MM.1S (cell line): ENCODE results near the gene C1orf74.

Experiments used
- DNase-seq: peaks from one replicate; pipeline ENCODE4 v3.0.0-alpha.2; 2015
- H2AFZ ChIP-seq: fragments of 300-600 bp; sonication (generic); 2 replicates; pipeline ENCODE4 v1.6.0; 2016; ENCODE audit warnings: antibody characterized with exemption, low read length
- H3F3A ChIP-seq: fragments of 300-600 bp; sonication (generic); 2 replicates; pipeline ENCODE4 v1.6.1; 2016; ENCODE audit warnings: mild to moderate bottlenecking, antibody characterized with exemption, low read length, moderate library complexity, mixed read lengths; ENCODE audit not compliant: insufficient read depth
- H3K27ac ChIP-seq: fragments of 300-600 bp; sonication (generic); 2 replicates; pipeline ENCODE4 v1.5.1; 2016; ENCODE audit warnings: mild to moderate bottlenecking, low read length
- H3K27me3 ChIP-seq: fragments of 300-600 bp; sonication (generic); replicated peaks from 2 replicates; pipeline ENCODE4 v1.6.0; 2016; ENCODE audit warnings: low read length; ENCODE audit not compliant: insufficient read depth
- H3K36me3 ChIP-seq: fragments of 300-600 bp; sonication (generic); replicated peaks from 2 replicates; pipeline ENCODE4 v1.6.1; 2016; ENCODE audit warnings: mild to moderate bottlenecking, low read length, mixed read lengths; ENCODE audit not compliant: insufficient read depth
- H3K4me1 ChIP-seq: fragments of 300-600 bp; sonication (generic); 2 replicates; pipeline ENCODE4 v1.6.1; 2016; ENCODE audit warnings: low read length, mixed read lengths
- H3K4me2 ChIP-seq: fragments of 300-600 bp; sonication (generic); 2 replicates; pipeline ENCODE4 v1.6.0; 2016; ENCODE audit warnings: low read depth, low read length
- H3K4me3 ChIP-seq: fragments of 300-600 bp; sonication (generic); 2 replicates; pipeline ENCODE4 v1.5.1; 2016; ENCODE audit warnings: low read length, mixed read lengths
- H3K79me2 ChIP-seq: fragments of 300-600 bp; sonication (generic); 2 replicates; pipeline ENCODE4 v1.6.1; 2016; ENCODE audit warnings: mixed run types, low read length, mixed read lengths
- H3K9ac ChIP-seq: fragments of 300-600 bp; sonication (generic); 2 replicates; pipeline ENCODE4 v1.6.1; 2016; ENCODE audit warnings: low read length, mixed read lengths
- H3K9me2 ChIP-seq: fragments of 300-600 bp; sonication (generic); replicated peaks from 2 replicates; pipeline ENCODE4 v1.6.1; 2016; ENCODE audit warnings: mild to moderate bottlenecking, low read length, mixed read lengths; ENCODE audit not compliant: insufficient read depth
- H3K9me3 ChIP-seq: fragments of 300-600 bp; sonication (generic); replicated peaks from 2 replicates; pipeline ENCODE4 v1.6.1; 2016; ENCODE audit warnings: mild to moderate bottlenecking, low read length, mixed read lengths; ENCODE audit not compliant: insufficient read depth
- H4K20me1 ChIP-seq: fragments of 300-600 bp; sonication (generic); 2 replicates; pipeline ENCODE4 v1.6.1; 2016; ENCODE audit warnings: mild to moderate bottlenecking, low read length, moderate library complexity, mixed read lengths; ENCODE audit not compliant: insufficient read depth
- EZH2 ChIP-seq: fragments of 300-600 bp; sonication (generic); optimal IDR thresholded peaks from 2 replicates; pipeline ENCODE3; 2017; ENCODE audit warnings: low read depth, mild to moderate bottlenecking, antibody characterized with exemption, low read length, mixed read lengths
- EZH2phosphoT487 ChIP-seq: fragments of 300-600 bp; sonication (generic); IDR thresholded peaks from 2 replicates; pipeline ENCODE4 v1.6.1; 2018; ENCODE audit warnings: antibody characterized with exemption, low read length
- TF ChIP-seq, protein P1 (sequence below): fragments of 300-600 bp; sonication (generic); IDR thresholded peaks from 2 replicates; pipeline ENCODE4 v1.5.1; 2016; ENCODE audit warnings: antibody characterized with exemption, low read length, mixed read lengths

Gene C1orf74

DNA sequence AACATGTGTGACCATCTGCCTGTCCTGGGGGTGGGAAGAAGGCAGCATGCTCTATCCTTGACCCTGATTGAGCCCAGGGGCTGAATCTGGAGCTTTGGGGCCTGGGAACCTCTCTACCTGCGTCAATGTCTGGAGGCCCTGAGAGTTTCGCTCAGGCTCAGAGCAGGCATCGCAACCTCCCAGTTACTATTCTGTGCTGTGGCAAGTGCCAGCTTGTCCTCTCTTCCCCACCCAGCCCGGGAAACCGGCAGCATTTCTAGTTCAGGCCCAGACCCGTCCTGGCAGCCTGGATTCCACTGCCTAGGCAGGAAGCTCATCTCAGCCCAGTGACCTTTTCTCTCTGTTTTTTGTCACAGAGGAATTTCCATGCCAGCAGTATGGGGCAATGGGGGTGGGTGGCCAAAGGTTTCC, 31.6 kb upstream of the C1orf74 start:
- Histone ChIP-seq H4K20me1 (no peaks in the 10 kb centered on the region), H3K36me3 (no peaks in the 10 kb centered on the region), H3K27me3 (no peaks in the 10 kb centered on the region), H3K79me2 (no peaks in the 10 kb centered on the region), H3K9me2 (no peaks in the 10 kb centered on the region), H3F3A (no peaks in the 10 kb centered on the region), H3K4me2 (no peak overlapping the region), H3K4me1 (no peaks in the 10 kb centered on the region), H3K27ac (no peak overlapping the region), H3K4me3 (no peak overlapping the region), H2AFZ (no peak overlapping the region), H3K9ac (no peak overlapping the region), H3K9me3 (no peaks in the 10 kb centered on the region)
- DNase-seq = no peak
- TF ChIP-seq, protein P1, sequence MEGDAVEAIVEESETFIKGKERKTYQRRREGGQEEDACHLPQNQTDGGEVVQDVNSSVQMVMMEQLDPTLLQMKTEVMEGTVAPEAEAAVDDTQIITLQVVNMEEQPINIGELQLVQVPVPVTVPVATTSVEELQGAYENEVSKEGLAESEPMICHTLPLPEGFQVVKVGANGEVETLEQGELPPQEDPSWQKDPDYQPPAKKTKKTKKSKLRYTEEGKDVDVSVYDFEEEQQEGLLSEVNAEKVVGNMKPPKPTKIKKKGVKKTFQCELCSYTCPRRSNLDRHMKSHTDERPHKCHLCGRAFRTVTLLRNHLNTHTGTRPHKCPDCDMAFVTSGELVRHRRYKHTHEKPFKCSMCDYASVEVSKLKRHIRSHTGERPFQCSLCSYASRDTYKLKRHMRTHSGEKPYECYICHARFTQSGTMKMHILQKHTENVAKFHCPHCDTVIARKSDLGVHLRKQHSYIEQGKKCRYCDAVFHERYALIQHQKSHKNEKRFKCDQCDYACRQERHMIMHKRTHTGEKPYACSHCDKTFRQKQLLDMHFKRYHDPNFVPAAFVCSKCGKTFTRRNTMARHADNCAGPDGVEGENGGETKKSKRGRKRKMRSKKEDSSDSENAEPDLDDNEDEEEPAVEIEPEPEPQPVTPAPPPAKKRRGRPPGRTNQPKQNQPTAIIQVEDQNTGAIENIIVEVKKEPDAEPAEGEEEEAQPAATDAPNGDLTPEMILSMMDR = no peak
- TF ChIP-seq EZH2 (no peak), EZH2phosphoT487 (no peak)

DNA sequence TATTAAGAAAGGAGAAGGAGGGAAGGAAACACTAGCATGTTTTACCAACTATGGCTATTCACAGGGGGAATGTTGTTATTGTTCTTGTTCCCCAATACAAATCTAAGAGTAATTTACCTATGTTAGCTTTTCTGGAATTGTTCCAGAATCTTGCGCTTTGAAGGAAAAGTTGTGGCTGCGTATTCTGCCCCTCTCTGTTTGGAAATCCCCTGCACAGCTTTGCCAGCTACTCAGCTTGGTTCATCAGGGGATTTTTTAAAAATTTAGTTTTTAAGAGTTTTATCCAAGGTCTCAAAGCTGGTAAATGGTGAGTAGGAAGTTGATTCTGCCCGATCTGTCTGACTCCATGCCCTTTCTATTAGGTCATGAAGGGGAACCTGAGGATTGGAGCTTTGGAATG, 31.1 kb upstream of the C1orf74 start:
- Histone ChIP-seq H3K4me1 (no peaks in the 10 kb centered on the region), H4K20me1 (no peaks in the 10 kb centered on the region), H3K27ac (no peak overlapping the region), H2AFZ (no peak overlapping the region), H3K9me2 (no peaks in the 10 kb centered on the region), H3K79me2 (no peaks in the 10 kb centered on the region), H3K9me3 (no peaks in the 10 kb centered on the region), H3F3A (no peaks in the 10 kb centered on the region), H3K4me3 (no peak overlapping the region), H3K36me3 (no peaks in the 10 kb centered on the region), H3K4me2 (no peak overlapping the region), H3K27me3 (no peaks in the 10 kb centered on the region), H3K9ac (no peak overlapping the region)
- DNase-seq = no peak
- no peak for TF ChIP-seq EZH2
- TF ChIP-seq EZH2phosphoT487 = no peak
- TF ChIP-seq, protein P1 = no peak

DNA sequence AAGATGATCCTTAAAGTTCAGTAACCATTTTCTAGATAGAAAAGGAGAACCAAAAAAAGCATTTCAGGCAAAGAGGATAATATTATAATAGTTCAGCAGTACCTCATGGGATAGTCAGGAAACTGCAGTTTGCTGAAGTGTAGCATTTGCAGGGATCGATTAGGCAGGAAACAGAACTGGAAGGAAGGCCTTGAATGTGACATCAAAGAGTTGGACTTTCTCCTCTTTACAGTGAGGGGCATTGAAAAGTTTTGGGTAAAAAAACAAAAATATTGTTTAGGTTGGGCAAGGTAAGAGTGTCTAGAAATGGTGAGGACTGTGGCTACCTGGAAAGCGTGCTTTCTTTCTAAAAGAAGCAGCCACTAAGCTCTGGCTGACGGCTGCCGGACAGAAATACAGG, 29.5 kb upstream of the C1orf74 start:
- Histone ChIP-seq H3K4me1 (no peaks in the 10 kb centered on the region), H3K27me3 (no peaks in the 10 kb centered on the region), H3K79me2 (no peaks in the 10 kb centered on the region), H3K27ac (no peak overlapping the region), H3K4me3 (no peak overlapping the region), H4K20me1 (no peaks in the 10 kb centered on the region), H3K9ac (no peak overlapping the region), H3K4me2 (no peak overlapping the region), H3K9me3 (no peaks in the 10 kb centered on the region), H2AFZ (no peak overlapping the region), H3K9me2 (no peaks in the 10 kb centered on the region), H3K36me3 (no peaks in the 10 kb centered on the region), H3F3A (no peaks in the 10 kb centered on the region)
- TF ChIP-seq, protein P1 = no peak
- TF ChIP-seq EZH2 = no peak
- TF ChIP-seq EZH2phosphoT487 = no peak
- no peak for DNase-seq
